Natural killer cell (primary cell): ENCODE results near the gene RASAL3. TPM values are rescaled to one million over a fixed set of nuclear protein-coding genes. Genes with fewer than 3 reads are reported as not detected.

ENCODE experiments used
- ATAC-seq, 3 donors: fragments of 150-1000 bp in 2 of 3; fragments of 200-7000 bp in 1 of 3; cut with Tn5 transposase; 1 replicate in 1 of 3; 2 replicates in 2 of 3; pipeline ENCODE4 v1.10.0; 2021; ENCODE audit warnings: mild to moderate bottlenecking in 2 of 3, moderate library complexity in 2 of 3
- DNase-seq, 2 donors: peaks; one replicate each; pipeline versions ENCODE4 v3.0.0 to v3.0.0-alpha.2; 2013 to 2021; ENCODE audit warnings: mixed read lengths in 1 of 2
- H3K27ac ChIP-seq: one replicate; pipeline ENCODE4 v1.5.1; 2013; ENCODE audit warnings: mild to moderate bottlenecking, low read length
- H3K27me3 ChIP-seq: one replicate; pipeline ENCODE4 v1.6.1; 2013; ENCODE audit warnings: low read length; ENCODE audit not compliant: control insufficient read depth, insufficient read depth
- H3K36me3 ChIP-seq: one replicate; pipeline ENCODE4 v1.6.1; 2013; ENCODE audit warnings: low read length; ENCODE audit not compliant: control insufficient read depth, insufficient read depth
- H3K4me1 ChIP-seq: one replicate; pipeline ENCODE4 v1.6.1; 2013; ENCODE audit warnings: low read length; ENCODE audit not compliant: control insufficient read depth, insufficient read depth
- H3K4me3 ChIP-seq: one replicate; pipeline ENCODE4 v1.5.1; 2013; ENCODE audit warnings: low read length
- H3K9me3 ChIP-seq: one replicate; pipeline ENCODE4 v1.6.1; 2013; ENCODE audit warnings: low read length; ENCODE audit not compliant: control insufficient read depth, insufficient read depth
- H3K27ac Mint-ChIP-seq, 2 donors: one replicate each; pipeline ENCODE4 v1.8.0; 2022; ENCODE audit warnings: mild to moderate bottlenecking in 2 of 2, mixed read lengths in 2 of 2, moderate library complexity in 1 of 2
- H3K27me3 Mint-ChIP-seq, 2 donors: one replicate each; pipeline ENCODE4 v1.8.0; 2022; ENCODE audit warnings: low read depth in 2 of 2, mixed read lengths in 2 of 2
- H3K36me3 Mint-ChIP-seq: one replicate; pipeline ENCODE4 v1.8.0; 2022; ENCODE audit warnings: mixed read lengths
- H3K4me1 Mint-ChIP-seq, 2 donors: one replicate each; pipeline ENCODE4 v1.8.0; 2022; ENCODE audit warnings: mixed read lengths in 2 of 2
- H3K4me3 Mint-ChIP-seq: one replicate; pipeline ENCODE4 v1.8.0; 2022; ENCODE audit warnings: mild to moderate bottlenecking, moderate library complexity, mixed read lengths
- H3K9me3 Mint-ChIP-seq, 2 donors: one replicate each; pipeline ENCODE4 v1.8.0; 2022; ENCODE audit warnings: mixed read lengths in 2 of 2
- WGBS: methylation state at CpG from one replicate; pipeline ENCODE4 v1.1.7; 2013; ENCODE audit warnings: missing lambda C conversion rate; ENCODE audit not compliant: insufficient coverage; 5-methylcytosine and 5-hydroxymethylcytosine counted together
- intact Hi-C: fragments of 100-400 bp; cut with micrococcal nuclease; formaldehyde crosslinking; loops from one replicate; pipeline ENCODE4 v1.14.2; 2022
- total RNA-seq, 4 donors: library from RNA; stranded (reverse); fragments of 120-200 nt in 1 of 4; gene quantifications; one replicate each; pipeline versions ENCODE4 v1.2.3 to v1.2.4, GENCODE V29; 2013 to 2022
- TF ChIP-seq, protein P1 (sequence below): fragments of 200-600 bp; IDR thresholded peaks from one replicate; pipeline ENCODE4 v1.8.0; 2022; ENCODE audit warnings: antibody characterized with exemption

RASAL3 gene
- total RNA-seq, 3 donors from 2014 or later (not counting 1 experiment from before 2014, with no cell fraction given) = 217 to 283 (median 224) TPM

DNA sequence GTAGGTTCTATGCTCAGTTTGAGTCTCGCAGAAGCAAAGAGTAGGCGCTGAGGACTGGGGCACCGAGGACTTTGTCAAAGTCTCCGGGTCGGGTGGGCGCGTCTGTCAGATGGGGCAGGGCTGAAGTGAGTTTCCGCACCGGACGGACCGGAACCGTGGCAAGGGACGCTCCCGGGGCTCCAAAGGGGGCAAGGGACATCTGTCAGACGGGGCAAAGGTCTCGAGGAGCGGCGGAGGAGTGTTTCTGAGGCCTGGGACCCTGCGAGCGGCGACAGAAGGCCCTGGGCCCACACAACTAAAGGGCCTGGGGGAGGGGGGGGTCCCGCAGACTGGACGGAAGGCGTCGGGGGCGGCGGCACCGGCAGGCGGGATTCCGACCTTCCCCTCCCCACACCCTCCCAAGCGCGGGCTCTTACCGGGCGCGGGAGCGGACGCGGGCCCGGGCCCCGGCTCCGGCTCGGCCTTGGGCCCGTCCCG, 32.3 kb downstream of the RASAL3 start:
- peak overlapping the region; percentile 22 for H3K27ac ChIP-seq
- no peaks in the 10 kb centered on the region for H3K9me3 ChIP-seq
- ATAC-seq = peak in 1 of 3 donors; percentile 5
- WGBS = under 1% methylated on average over 38 of the region's 44 CpGs
- peaks cover 24 to 30% of the 10 kb centered on the region in 2 donors for H3K4me1 Mint-ChIP-seq
- H3K36me3 ChIP-seq = peaks cover 15% of the 10 kb centered on the region
- intact Hi-C loops = no loop called here
- no peaks in the 10 kb centered on the region for H3K36me3 Mint-ChIP-seq
- peak in 1 of 2 donors; percentile 30 for DNase-seq
- peak overlapping the region; percentile 67 for H3K4me3 ChIP-seq
- peaks cover 33% of the 10 kb centered on the region for H3K4me1 ChIP-seq
- H3K4me3 Mint-ChIP-seq = peak overlapping the region; percentile 95
- H3K27me3 ChIP-seq = no peaks in the 10 kb centered on the region
- TF ChIP-seq, protein P1, sequence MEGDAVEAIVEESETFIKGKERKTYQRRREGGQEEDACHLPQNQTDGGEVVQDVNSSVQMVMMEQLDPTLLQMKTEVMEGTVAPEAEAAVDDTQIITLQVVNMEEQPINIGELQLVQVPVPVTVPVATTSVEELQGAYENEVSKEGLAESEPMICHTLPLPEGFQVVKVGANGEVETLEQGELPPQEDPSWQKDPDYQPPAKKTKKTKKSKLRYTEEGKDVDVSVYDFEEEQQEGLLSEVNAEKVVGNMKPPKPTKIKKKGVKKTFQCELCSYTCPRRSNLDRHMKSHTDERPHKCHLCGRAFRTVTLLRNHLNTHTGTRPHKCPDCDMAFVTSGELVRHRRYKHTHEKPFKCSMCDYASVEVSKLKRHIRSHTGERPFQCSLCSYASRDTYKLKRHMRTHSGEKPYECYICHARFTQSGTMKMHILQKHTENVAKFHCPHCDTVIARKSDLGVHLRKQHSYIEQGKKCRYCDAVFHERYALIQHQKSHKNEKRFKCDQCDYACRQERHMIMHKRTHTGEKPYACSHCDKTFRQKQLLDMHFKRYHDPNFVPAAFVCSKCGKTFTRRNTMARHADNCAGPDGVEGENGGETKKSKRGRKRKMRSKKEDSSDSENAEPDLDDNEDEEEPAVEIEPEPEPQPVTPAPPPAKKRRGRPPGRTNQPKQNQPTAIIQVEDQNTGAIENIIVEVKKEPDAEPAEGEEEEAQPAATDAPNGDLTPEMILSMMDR = no peak
- no peaks in the 10 kb centered on the region for H3K9me3 Mint-ChIP-seq
- no peaks in the 10 kb centered on the region for H3K27me3 Mint-ChIP-seq
- peak overlapping the region; percentile 81 to 88 for H3K27ac Mint-ChIP-seq

GRCh38 chr19:15431396-15432017, 32.8 kb downstream of the RASAL3 start:
- no peak for DNase-seq
- Mint-ChIP-seq H3K9me3 (no peaks in the 10 kb centered on the region), H3K27me3 (no peaks in the 10 kb centered on the region), H3K36me3 (no peaks in the 10 kb centered on the region), H3K4me1 (peaks cover 24 to 30% of the 10 kb centered on the region in 2 donors), H3K4me3 (peak overlapping the region; percentile 95), H3K27ac (peak overlapping the region; percentile 81 to 88)
- ATAC-seq = no peak
- intact Hi-C loops = no loop called here
- Histone ChIP-seq H3K36me3 (peaks cover 20% of the 10 kb centered on the region), H3K9me3 (no peaks in the 10 kb centered on the region), H3K27me3 (no peaks in the 10 kb centered on the region), H3K4me3 (peak overlapping the region; percentile 67), H3K27ac (no peak overlapping the region), H3K4me1 (peaks cover 33% of the 10 kb centered on the region)
- WGBS = 41% methylated on average over 7 of the region's 7 CpGs
- TF ChIP-seq, protein P1 = no peak

GRCh38 chr19:15430526-15431120, 33.7 kb downstream of the RASAL3 start:
- intact Hi-C loops = no loop called here
- Histone ChIP-seq H3K36me3 (peaks cover 22% of the 10 kb centered on the region), H3K4me3 (no peak overlapping the region)

More at GRCh38 chr19:15430526-15431120, 33.7 kb downstream of the RASAL3 start:
- H3K9me3 ChIP-seq = no peaks in the 10 kb centered on the region
- peaks cover 33% of the 10 kb centered on the region for H3K4me1 ChIP-seq
- no peaks in the 10 kb centered on the region for H3K9me3 Mint-ChIP-seq
- H3K27me3 Mint-ChIP-seq = no peaks in the 10 kb centered on the region
- TF ChIP-seq, protein P1 = no peak
- H3K27ac ChIP-seq = no peak overlapping the region
- no peaks in the 10 kb centered on the region for H3K27me3 ChIP-seq
- ATAC-seq (no peak), DNase-seq (no peak)
- WGBS = 91% methylated on average over 10 of the region's 10 CpGs
- no peak overlapping the region for H3K27ac Mint-ChIP-seq
- H3K4me3 Mint-ChIP-seq = peak overlapping the region; percentile 95
- H3K4me1 Mint-ChIP-seq = peaks cover 24 to 30% of the 10 kb centered on the region in 2 donors
- H3K36me3 Mint-ChIP-seq = no peaks in the 10 kb centered on the region
